ENCODE measurements around the gene NELL1. TPM values are rescaled to one million over a fixed set of nuclear protein-coding genes. Genes with fewer than 3 reads are reported as not detected.

Gene NELL1
- total RNA-seq, 2 donors from 2014 or later, result 0.09 to 0.11 TPM

DNA sequence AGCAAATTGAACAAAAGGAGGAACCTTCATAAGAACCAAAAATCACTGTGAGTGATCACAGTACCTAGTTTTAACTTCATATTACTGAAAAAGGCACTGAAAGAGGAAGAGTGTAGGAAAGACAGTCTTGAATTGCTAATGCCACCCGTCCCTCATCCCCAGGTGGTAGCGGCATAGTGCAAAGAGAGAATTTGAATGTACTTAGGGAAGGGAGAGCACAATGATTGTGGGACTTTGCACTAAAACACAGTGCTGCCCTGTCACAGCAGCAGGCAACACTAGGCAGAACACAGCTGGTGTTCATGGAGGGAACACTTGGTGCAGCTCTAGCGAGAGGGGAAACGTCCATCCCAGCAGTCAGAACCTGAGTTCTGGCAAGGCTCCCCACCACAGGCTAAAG lies 807.2 kb downstream of the NELL1 start:
- Histone ChIP-seq H3K27ac (ENCODE audit: low read depth, low read length) (no peak overlapping the region), H3K27me3 (ENCODE audit: control insufficient read depth, insufficient read depth, low read length, poor library complexity, severe bottlenecking) (no peaks in the 10 kb centered on the region), H3K4me1 (ENCODE audit: control insufficient read depth, insufficient read depth, low read length) (peaks cover 5% of the 10 kb centered on the region), H3K4me3 (ENCODE audit: low read length) (no peak overlapping the region), H3K9me3 (ENCODE audit: control insufficient read depth, low read length) (no peaks in the 10 kb centered on the region), H3K36me3 (ENCODE audit: control insufficient read depth, insufficient read depth, low read length) (no peaks in the 10 kb centered on the region), H3K9ac (ENCODE audit: extremely low read depth, low read length, poor library complexity, severe bottlenecking) (no peak overlapping the region)
- no peak for DNase-seq
- no peaks in the 10 kb centered on the region for H3K36me3 Mint-ChIP-seq (ENCODE audit: low read depth)
- no peaks in the 10 kb centered on the region for H3K27me3 Mint-ChIP-seq (ENCODE audit: insufficient read depth)
- no peak overlapping the region for H3K4me3 Mint-ChIP-seq
- H3K4me1 Mint-ChIP-seq, result peaks cover 23% of the 10 kb centered on the region
- TF ChIP-seq, protein P1, sequence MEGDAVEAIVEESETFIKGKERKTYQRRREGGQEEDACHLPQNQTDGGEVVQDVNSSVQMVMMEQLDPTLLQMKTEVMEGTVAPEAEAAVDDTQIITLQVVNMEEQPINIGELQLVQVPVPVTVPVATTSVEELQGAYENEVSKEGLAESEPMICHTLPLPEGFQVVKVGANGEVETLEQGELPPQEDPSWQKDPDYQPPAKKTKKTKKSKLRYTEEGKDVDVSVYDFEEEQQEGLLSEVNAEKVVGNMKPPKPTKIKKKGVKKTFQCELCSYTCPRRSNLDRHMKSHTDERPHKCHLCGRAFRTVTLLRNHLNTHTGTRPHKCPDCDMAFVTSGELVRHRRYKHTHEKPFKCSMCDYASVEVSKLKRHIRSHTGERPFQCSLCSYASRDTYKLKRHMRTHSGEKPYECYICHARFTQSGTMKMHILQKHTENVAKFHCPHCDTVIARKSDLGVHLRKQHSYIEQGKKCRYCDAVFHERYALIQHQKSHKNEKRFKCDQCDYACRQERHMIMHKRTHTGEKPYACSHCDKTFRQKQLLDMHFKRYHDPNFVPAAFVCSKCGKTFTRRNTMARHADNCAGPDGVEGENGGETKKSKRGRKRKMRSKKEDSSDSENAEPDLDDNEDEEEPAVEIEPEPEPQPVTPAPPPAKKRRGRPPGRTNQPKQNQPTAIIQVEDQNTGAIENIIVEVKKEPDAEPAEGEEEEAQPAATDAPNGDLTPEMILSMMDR (conservative IDR thresholded peaks at IDR 0.05), result no peak
- WGBS, 2 experiments (ENCODE audit: insufficient coverage in 1 of 2, insufficient read length in 1 of 2), result 80 to 87% methylated on average over 3 to 4 of the region's 4 CpGs
- H3K27ac Mint-ChIP-seq, result no peak overlapping the region
- H3K9me3 Mint-ChIP-seq, result no peaks in the 10 kb centered on the region

DNA sequence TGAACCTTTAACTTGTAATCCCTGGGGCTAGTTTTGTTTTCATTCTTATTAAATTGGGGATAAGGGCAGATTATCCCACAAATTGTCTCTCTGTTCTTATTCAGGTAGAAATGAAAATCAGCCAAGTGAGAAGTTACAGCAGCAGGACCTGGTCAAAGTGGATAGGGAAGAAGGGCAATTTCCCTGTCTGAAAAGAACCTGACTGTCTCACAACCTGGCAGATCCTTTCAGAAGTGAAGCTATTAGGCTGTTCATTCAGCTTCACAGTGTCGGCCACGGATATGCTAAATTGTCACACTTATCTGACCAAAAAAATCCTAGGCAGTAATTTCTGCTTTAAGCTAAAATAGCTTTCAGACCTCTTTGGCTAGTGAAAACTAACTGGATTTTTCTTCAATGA lies 810.9 kb downstream of the NELL1 start:
- 86 to 91% methylated on average over 2 of the region's 2 CpGs for WGBS, 2 experiments (ENCODE audit: insufficient coverage in 1 of 2, insufficient read length in 1 of 2)
- H3K27ac ChIP-seq (ENCODE audit: low read depth, low read length), result no peak overlapping the region

DNA sequence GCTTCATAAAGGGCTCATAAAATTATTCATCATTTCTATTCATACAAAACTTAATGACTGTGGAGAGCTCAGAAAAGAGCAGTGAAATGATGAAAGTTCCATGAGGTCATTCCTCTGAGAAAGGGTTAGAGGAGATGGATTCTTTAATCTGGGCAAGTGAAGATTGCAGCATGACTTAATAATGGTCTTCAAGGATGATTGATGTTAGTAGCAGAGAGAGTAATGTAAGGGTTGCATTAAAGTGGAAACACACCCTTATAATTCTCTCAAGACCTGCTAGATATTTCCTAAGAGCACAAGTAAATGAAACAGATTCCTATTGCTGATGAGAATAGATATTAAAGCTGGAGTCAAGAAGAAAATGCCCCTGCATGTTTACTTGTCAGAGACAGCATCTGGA lies 811.9 kb downstream of the NELL1 start:
- H3K36me3 Mint-ChIP-seq (ENCODE audit: low read depth), result no peaks in the 10 kb centered on the region

More for the DNA sequence above, 810.9 kb downstream of the NELL1 start:
- H3K4me3 Mint-ChIP-seq, result no peak overlapping the region
- Histone ChIP-seq H3K36me3 (ENCODE audit: control insufficient read depth, insufficient read depth, low read length) (no peaks in the 10 kb centered on the region), H3K9me3 (ENCODE audit: control insufficient read depth, low read length) (no peaks in the 10 kb centered on the region), H3K27me3 (ENCODE audit: control insufficient read depth, insufficient read depth, low read length, poor library complexity, severe bottlenecking) (no peaks in the 10 kb centered on the region), H3K9ac (ENCODE audit: extremely low read depth, low read length, poor library complexity, severe bottlenecking) (no peak overlapping the region), H3K4me3 (ENCODE audit: low read length) (no peak overlapping the region), H3K4me1 (ENCODE audit: control insufficient read depth, insufficient read depth, low read length) (peaks cover 5% of the 10 kb centered on the region)
- H3K27me3 Mint-ChIP-seq (ENCODE audit: insufficient read depth), result no peaks in the 10 kb centered on the region
- no peak overlapping the region for H3K27ac Mint-ChIP-seq
- no peaks in the 10 kb centered on the region for H3K9me3 Mint-ChIP-seq
- H3K36me3 Mint-ChIP-seq (ENCODE audit: low read depth), result no peaks in the 10 kb centered on the region
- TF ChIP-seq, protein P1 (conservative IDR thresholded peaks at IDR 0.05), result no peak
- peaks cover 19% of the 10 kb centered on the region for H3K4me1 Mint-ChIP-seq
- DNase-seq, result no peak

More for the DNA sequence above, 811.9 kb downstream of the NELL1 start:
- no peaks in the 10 kb centered on the region for H3K27me3 Mint-ChIP-seq (ENCODE audit: insufficient read depth)
- Histone ChIP-seq H3K9me3 (ENCODE audit: control insufficient read depth, low read length) (no peaks in the 10 kb centered on the region), H3K4me1 (ENCODE audit: control insufficient read depth, insufficient read depth, low read length) (peaks cover 5% of the 10 kb centered on the region), H3K27me3 (ENCODE audit: control insufficient read depth, insufficient read depth, low read length, poor library complexity, severe bottlenecking) (no peaks in the 10 kb centered on the region), H3K9ac (ENCODE audit: extremely low read depth, low read length, poor library complexity, severe bottlenecking) (no peak overlapping the region), H3K27ac (ENCODE audit: low read depth, low read length) (no peak overlapping the region), H3K4me3 (ENCODE audit: low read length) (no peak overlapping the region), H3K36me3 (ENCODE audit: control insufficient read depth, insufficient read depth, low read length) (no peaks in the 10 kb centered on the region)
- peaks cover 19% of the 10 kb centered on the region for H3K4me1 Mint-ChIP-seq
- no peak overlapping the region for H3K27ac Mint-ChIP-seq
- H3K9me3 Mint-ChIP-seq, result no peaks in the 10 kb centered on the region
- no peak overlapping the region for H3K4me3 Mint-ChIP-seq
- TF ChIP-seq, protein P1 (conservative IDR thresholded peaks at IDR 0.05), result no peak
- no peak for DNase-seq
